Smooth muscle cell of the umbilical artery (primary cell): ENCODE data around the gene ANKRD13B. TPM values are rescaled to one million over a fixed set of nuclear protein-coding genes. Genes with fewer than 3 reads are reported as not detected.

Source experiments
- total RNA-seq: library from RNA; depleted of rRNA; stranded (reverse); fragments of >200 nt; gene quantifications from 2 replicates; pipeline ENCODE4 v1.2.3, GENCODE V29; 2014

ANKRD13B gene
- 6.5 and 13.7 TPM in 2 replicates for total RNA-seq

GRCh38 chr17:29592850-29593551, at the start of gene ANKRD13B:
TSS of gene ANKRD13B (plus strand) at chr17:29593132. CDS start at chr17:29593622, 490 bp downstream.

GRCh38 chr17:29566473-29567303, 26.2 kb upstream of the ANKRD13B start, which contains the start of gene ABHD15:
TSS of gene ABHD15 (minus strand) at chr17:29567037. CDS start at chr17:29566966, 71 bp downstream.

GRCh38 chr17:29568331-29569244, 24.3 kb upstream of the ANKRD13B start, which contains the start of gene TP53I13:
TSS of gene TP53I13 (plus strand) at chr17:29568701. CDS start at chr17:29568759, 58 bp downstream.

GRCh38 chr17:29589524-29590410, 3.2 kb upstream of the ANKRD13B start, which contains the start of gene GIT1:
TSS of gene GIT1 (minus strand) at chr17:29589648. CDS start at chr17:29589378, 270 bp downstream.

GRCh38 chr17:29622337-29623282, 29.7 kb downstream of the ANKRD13B start, which contains the start of gene CORO6:
TSS of gene CORO6 (minus strand) at chr17:29622912. CDS start at chr17:29621421, 1,491 bp downstream.

Other genes starting within 250 kb of the ANKRD13B start
- 60.9 and 75.6 TPM in 2 replicates for gene TAOK1, start 202.8 kb upstream of the ANKRD13B start, total RNA-seq
- gene ABHD15, start 26.1 kb upstream of the ANKRD13B start, total RNA-seq, result 8.0 and 8.8 TPM in 2 replicates
- gene TP53I13, start 24.4 kb upstream of the ANKRD13B start, total RNA-seq, result 61.1 and 72.2 TPM in 2 replicates
- gene GIT1, start 3.5 kb upstream of the ANKRD13B start, total RNA-seq, result 13.1 and 42.4 TPM in 2 replicates
- 3.3 and 5.0 TPM in 2 replicates for gene CORO6, start 29.8 kb downstream of the ANKRD13B start, total RNA-seq